Activated T-cell treated with anti-CD3 and anti-CD28 coated beads for 24 hours (primary cell): ENCODE results near the gene LCE3E.

Experiments used
- DNase-seq: peaks from one replicate; pipeline ENCODE4 v3.0.0-alpha.2; 2020; ENCODE audit warnings: low read depth

Gene LCE3E

GRCh38 chr1:152516082-152516481 lies 50.5 kb downstream of the LCE3E start:
- no peak for DNase-seq
